Cerebellar cortex (tissue), 1 donor: ENCODE measurements around the gene CHTF8.

Experiments
- DNase-seq: peaks from one replicate; pipeline ENCODE4 v3.0.0-alpha.2; 2015; ENCODE audit warnings: low spot score

CHTF8 gene

GRCh38 chr16:69112285-69113129 is 19.9 kb downstream of the CHTF8 start:
- DNase-seq: peak; percentile 57

GRCh38 chr16:69111876-69112230 is 20.5 kb downstream of the CHTF8 start:
- DNase-seq: peak; percentile 28

- DNase-seq: no peak
Measured at GRCh38 chr16:69111216-69111875, 21.0 kb downstream of the CHTF8 start.

- no peak for DNase-seq
Measured at GRCh38 chr16:69110406-69110805, 22.0 kb downstream of the CHTF8 start.

GRCh38 chr16:69109486-69110270 is 22.7 kb downstream of the CHTF8 start:
- no peak for DNase-seq

GRCh38 chr16:69108905-69109252 is 23.5 kb downstream of the CHTF8 start:
- no peak for DNase-seq

- DNase-seq: no peak
Measured at GRCh38 chr16:69108064-69108904, 24.1 kb downstream of the CHTF8 start.

- DNase-seq: no peak
Measured at GRCh38 chr16:69107316-69107962, 24.9 kb downstream of the CHTF8 start.

GRCh38 chr16:69106491-69107315 is 25.7 kb downstream of the CHTF8 start:
- DNase-seq: no peak

GRCh38 chr16:69105501-69106361 is 26.7 kb downstream of the CHTF8 start, which contains the start of gene HAS3:
TSS of gene HAS3 (plus strand) at chr16:69105653. CDS start at chr16:69109396, 3,743 bp downstream.
- DNase-seq: peak; percentile 63

- no peak for DNase-seq
Measured at GRCh38 chr16:69100071-69100691, 32.2 kb downstream of the CHTF8 start.

GRCh38 chr16:69095193-69095592 is 37.2 kb downstream of the CHTF8 start:
- no peak for DNase-seq

GRCh38 chr16:69094501-69094900 is 37.9 kb downstream of the CHTF8 start:
- no peak for DNase-seq

GRCh38 chr16:69093974-69094373 is 38.4 kb downstream of the CHTF8 start:
- DNase-seq: no peak

GRCh38 chr16:69089091-69089910 is 43.1 kb downstream of the CHTF8 start:
- DNase-seq: no peak

GRCh38 chr16:69088684-69089083 is 43.7 kb downstream of the CHTF8 start:
- DNase-seq: no peak

GRCh38 chr16:69087161-69087581 is 45.2 kb downstream of the CHTF8 start:
- DNase-seq: no peak
